HepG2 (cell line): ENCODE measurements around the gene ABCB8. TPM values are rescaled to one million over a fixed set of nuclear protein-coding genes. Genes with fewer than 3 reads are reported as not detected.

Experiments
- CEBPG ChIP-seq: IDR thresholded peaks from 2 replicates; pipeline ENCODE4 v1.6.1; 2016
- ELF3 ChIP-seq: IDR thresholded peaks from 2 replicates; pipeline ENCODE4 v1.6.1; 2016; ENCODE audit warnings: missing genetic modification reagents, missing compliant biosample characterization
- GZF1 ChIP-seq: sonication (generic); formaldehyde crosslinking; IDR thresholded peaks from 2 replicates; pipeline ENCODE4 v1.5.1; 2020; ENCODE audit warnings: mild to moderate bottlenecking, missing genetic modification reagents
- HNRNPUL1 ChIP-seq: fragments of 200-400 bp; formaldehyde crosslinking; IDR thresholded peaks from 2 replicates; pipeline ENCODE4 v1.6.1; 2017; ENCODE audit warnings: low read depth, mild to moderate bottlenecking, low read length, moderate library complexity
- MED13 ChIP-seq: sonication (generic); formaldehyde crosslinking; IDR thresholded peaks from 2 replicates; pipeline ENCODE4 v1.5.0; 2020; ENCODE audit warnings: missing genetic modification reagents
- MIER2 ChIP-seq: IDR thresholded peaks from 2 replicates; pipeline ENCODE4 v1.6.1; 2016; ENCODE audit warnings: missing biosample characterization, missing genetic modification reagents
- MIXL1 ChIP-seq: IDR thresholded peaks from 2 replicates; pipeline ENCODE4 v1.6.1; 2016
- POLR2AphosphoS5 ChIP-seq: IDR thresholded peaks from 2 replicates; pipeline ENCODE4 v1.6.1; 2012; ENCODE audit warnings: low read depth, low read length
- RARA ChIP-seq: IDR thresholded peaks from 2 replicates; pipeline ENCODE4 v1.6.1; 2016; ENCODE audit warnings: missing genetic modification reagents, missing compliant biosample characterization
- RCOR2 ChIP-seq: IDR thresholded peaks from 2 replicates; pipeline ENCODE4 v1.6.1; 2016; ENCODE audit warnings: missing biosample characterization, missing genetic modification reagents
- ZNF30 ChIP-seq: sonication (generic); formaldehyde crosslinking; IDR thresholded peaks from 2 replicates; pipeline ENCODE4 v1.5.0; 2020; ENCODE audit warnings: mild to moderate bottlenecking, missing genetic modification reagents
- ZNF414 ChIP-seq: sonication (generic); formaldehyde crosslinking; IDR thresholded peaks from 2 replicates; pipeline ENCODE4 v1.5.0; 2020; ENCODE audit warnings: missing genetic modification reagents
- ZNF746 ChIP-seq: sonication (generic); formaldehyde crosslinking; IDR thresholded peaks from 2 replicates; pipeline ENCODE4 v1.8.0; 2022; ENCODE audit warnings: mild to moderate bottlenecking, missing genetic modification reagents
- ZNF747 ChIP-seq: sonication (generic); formaldehyde crosslinking; IDR thresholded peaks from 2 replicates; pipeline ENCODE4 v1.8.1; 2023; ENCODE audit warnings: missing genetic modification reagents, mild to moderate bottlenecking, borderline replicate concordance
- ZNF770 ChIP-seq: sonication (generic); formaldehyde crosslinking; IDR thresholded peaks from 2 replicates; pipeline ENCODE4 v1.5.0; 2020; ENCODE audit warnings: mild to moderate bottlenecking, missing genetic modification reagents
- ZNF780A ChIP-seq: sonication (generic); formaldehyde crosslinking; IDR thresholded peaks from 2 replicates; pipeline ENCODE4 v1.8.0; 2022; ENCODE audit warnings: mild to moderate bottlenecking, missing genetic modification reagents, moderate library complexity
- polyA plus RNA-seq, 8 experiments: library from polyadenylated mRNA; depleted of rRNA in 3 of 8; stranded (reverse) in 7 of 8; unstranded in 1 of 8; fragments of >200 nt; fragmentation: Illumina TruSeq in 4 of 8; extraction: Trizol in 4 of 8; gene quantifications; 2 replicates each; pipeline versions ENCODE4 v1.2.1 to v1.2.3, GENCODE V29; 2011 to 2016; ENCODE audit warnings: low read depth in 4 of 8, missing spikeins in 1 of 8, mixed read lengths in 1 of 8; ENCODE audit not compliant: insufficient read depth in 1 of 8
- total RNA-seq, 5 experiments: library from RNA; depleted of rRNA; stranded (reverse); fragments of >200 nt; fragmentation: Illumina TruSeq; extraction: Trizol; gene quantifications; 2 replicates each; pipeline ENCODE4 v1.2.3, GENCODE V29; 2016; ENCODE audit warnings: low read depth in 1 of 5
- TF ChIP-seq, protein P1 (sequence below): sonication (generic); formaldehyde crosslinking; IDR thresholded peaks from 2 replicates; pipeline ENCODE4 v1.4.0; 2020; ENCODE audit warnings: mild to moderate bottlenecking, missing genetic modification reagents
- TF ChIP-seq, protein P2 (sequence below): sonication (generic); formaldehyde crosslinking; IDR thresholded peaks from 2 replicates; pipeline ENCODE4 v1.5.1; 2020; ENCODE audit warnings: mild to moderate bottlenecking, missing genetic modification reagents, moderate library complexity

ABCB8 gene
- total and polyA plus RNA-seq, 2 of the 13 experiments (the other 11 are each of a cell fraction or from before 2014, with no cell fraction given) = 6.6 to 16.7 TPM

DNA sequence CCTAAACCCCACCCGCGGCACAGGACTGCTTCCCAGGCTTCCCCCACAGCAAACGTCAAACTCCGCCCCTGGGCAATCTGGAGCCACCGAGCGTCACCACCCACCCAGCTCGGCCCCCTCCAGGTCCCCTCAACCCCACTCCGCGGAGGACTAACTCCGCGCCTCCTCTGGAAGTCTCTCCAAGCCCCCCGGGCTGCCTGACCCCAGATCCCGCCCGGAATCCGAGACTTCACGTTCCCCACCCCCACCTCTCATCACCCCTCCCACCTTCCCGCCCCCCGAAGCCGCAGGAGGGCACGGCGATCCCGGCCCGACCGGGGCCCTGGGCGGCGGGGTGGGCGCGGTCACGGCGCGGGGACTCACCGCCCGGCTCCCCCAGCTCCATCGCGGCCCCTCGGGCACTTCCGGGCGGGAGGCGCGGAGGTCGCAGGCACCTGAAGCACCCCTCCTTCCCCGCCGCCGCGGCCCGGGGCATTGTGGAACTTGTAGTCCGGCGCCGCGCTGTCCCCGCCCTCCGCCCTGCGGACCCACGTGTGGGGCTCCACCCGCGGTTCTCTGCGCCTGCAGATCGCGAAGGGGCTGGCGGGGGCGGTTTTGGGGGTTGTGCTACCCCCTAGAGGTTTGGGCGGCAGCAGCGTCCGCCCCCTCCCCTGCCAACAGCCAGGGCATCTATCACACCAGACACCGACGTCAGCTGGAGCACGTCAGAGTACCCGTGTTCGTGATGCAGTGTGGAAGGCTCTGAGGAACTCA, 55.0 kb downstream of the ABCB8 start, which contains the start of gene TMUB1 (continued):
- no peak for TF ChIP-seq ZNF414 (CRISPR knock-in tag)
- peak; percentile 41 for TF ChIP-seq POLR2AphosphoS5
- no peak for TF ChIP-seq RARA (CRISPR knock-in tag)
- no peak for TF ChIP-seq RCOR2 (CRISPR knock-in tag)
- no peak for TF ChIP-seq ZNF780A (CRISPR knock-in tag)
- TF ChIP-seq, protein P1, sequence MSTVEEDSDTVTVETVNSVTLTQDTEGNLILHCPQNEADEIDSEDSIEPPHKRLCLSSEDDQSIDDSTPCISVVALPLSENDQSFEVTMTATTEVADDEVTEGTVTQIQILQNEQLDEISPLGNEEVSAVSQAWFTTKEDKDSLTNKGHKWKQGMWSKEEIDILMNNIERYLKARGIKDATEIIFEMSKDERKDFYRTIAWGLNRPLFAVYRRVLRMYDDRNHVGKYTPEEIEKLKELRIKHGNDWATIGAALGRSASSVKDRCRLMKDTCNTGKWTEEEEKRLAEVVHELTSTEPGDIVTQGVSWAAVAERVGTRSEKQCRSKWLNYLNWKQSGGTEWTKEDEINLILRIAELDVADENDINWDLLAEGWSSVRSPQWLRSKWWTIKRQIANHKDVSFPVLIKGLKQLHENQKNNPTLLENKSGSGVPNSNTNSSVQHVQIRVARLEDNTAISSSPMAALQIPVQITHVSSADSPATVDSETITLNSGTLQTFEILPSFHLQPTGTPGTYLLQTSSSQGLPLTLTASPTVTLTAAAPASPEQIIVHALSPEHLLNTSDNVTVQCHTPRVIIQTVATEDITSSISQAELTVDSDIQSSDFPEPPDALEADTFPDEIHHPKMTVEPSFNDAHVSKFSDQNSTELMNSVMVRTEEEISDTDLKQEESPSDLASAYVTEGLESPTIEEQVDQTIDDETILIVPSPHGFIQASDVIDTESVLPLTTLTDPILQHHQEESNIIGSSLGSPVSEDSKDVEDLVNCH (CRISPR knock-in tag) = no peak
- TF ChIP-seq ZNF30 = no peak
- TF ChIP-seq GZF1 = no peak
- TF ChIP-seq MIXL1 = no peak
- TF ChIP-seq ZNF746 (CRISPR knock-in tag) = 0 out of 2 replicates have a peak, but pooled peaks have one; percentile 35
- TF ChIP-seq MIER2 (CRISPR knock-in tag) = no peak
- no peak for TF ChIP-seq ZNF747 (CRISPR knock-in tag)
- TF ChIP-seq, protein P2, sequence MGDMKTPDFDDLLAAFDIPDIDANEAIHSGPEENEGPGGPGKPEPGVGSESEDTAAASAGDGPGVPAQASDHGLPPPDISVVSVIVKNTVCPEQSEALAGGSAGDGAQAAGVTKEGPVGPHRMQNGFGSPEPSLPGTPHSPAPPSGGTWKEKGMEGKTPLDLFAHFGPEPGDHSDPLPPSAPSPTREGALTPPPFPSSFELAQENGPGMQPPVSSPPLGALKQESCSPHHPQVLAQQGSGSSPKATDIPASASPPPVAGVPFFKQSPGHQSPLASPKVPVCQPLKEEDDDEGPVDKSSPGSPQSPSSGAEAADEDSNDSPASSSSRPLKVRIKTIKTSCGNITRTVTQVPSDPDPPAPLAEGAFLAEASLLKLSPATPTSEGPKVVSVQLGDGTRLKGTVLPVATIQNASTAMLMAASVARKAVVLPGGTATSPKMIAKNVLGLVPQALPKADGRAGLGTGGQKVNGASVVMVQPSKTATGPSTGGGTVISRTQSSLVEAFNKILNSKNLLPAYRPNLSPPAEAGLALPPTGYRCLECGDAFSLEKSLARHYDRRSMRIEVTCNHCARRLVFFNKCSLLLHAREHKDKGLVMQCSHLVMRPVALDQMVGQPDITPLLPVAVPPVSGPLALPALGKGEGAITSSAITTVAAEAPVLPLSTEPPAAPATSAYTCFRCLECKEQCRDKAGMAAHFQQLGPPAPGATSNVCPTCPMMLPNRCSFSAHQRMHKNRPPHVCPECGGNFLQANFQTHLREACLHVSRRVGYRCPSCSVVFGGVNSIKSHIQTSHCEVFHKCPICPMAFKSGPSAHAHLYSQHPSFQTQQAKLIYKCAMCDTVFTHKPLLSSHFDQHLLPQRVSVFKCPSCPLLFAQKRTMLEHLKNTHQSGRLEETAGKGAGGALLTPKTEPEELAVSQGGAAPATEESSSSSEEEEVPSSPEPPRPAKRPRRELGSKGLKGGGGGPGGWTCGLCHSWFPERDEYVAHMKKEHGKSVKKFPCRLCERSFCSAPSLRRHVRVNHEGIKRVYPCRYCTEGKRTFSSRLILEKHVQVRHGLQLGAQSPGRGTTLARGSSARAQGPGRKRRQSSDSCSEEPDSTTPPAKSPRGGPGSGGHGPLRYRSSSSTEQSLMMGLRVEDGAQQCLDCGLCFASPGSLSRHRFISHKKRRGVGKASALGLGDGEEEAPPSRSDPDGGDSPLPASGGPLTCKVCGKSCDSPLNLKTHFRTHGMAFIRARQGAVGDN (CRISPR knock-in tag) = peak; percentile 60
- TF ChIP-seq ELF3 (CRISPR knock-in tag) = no peak; the same call in 1 of the 2 replicates
- TF ChIP-seq HNRNPUL1 = no peak
- TF ChIP-seq CEBPG = no peak
- no peak for TF ChIP-seq MED13 (CRISPR knock-in tag)
- TF ChIP-seq ZNF770 (CRISPR knock-in tag) = peak; percentile 20; the same call in 1 of the 2 replicates
